ENCODE results near the gene OPRM1.

DNA sequence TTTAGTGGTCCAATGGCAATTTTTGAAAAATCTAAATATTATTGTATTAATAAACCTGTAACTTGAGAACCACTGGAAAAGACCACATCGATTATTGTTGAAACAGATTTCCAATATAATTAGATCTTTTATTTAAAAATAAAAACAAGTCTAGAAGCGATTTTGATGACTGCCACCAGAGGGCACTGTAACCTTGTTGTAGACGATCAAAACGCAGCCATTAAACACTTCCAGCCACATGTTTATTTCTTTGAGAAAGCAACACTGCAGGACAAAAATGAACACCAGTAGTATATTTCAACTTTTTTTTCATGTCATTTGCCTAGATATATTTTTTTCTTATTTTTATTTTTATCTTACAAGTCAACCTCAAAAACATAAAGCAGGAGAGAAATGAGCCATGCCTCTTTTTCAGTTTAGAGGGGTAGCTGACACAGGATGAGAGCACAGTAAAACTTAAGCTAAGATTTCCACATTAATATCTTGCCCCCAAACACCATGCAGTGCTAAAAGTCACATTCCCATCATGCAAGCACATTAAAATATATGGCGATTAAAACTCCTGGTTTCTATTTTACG is 115.4 kb downstream of the OPRM1 start:
- TF ChIP-seq SP1 (IDR thresholded peaks at IDR 0.05) (no peak), CTCF (IDR thresholded peaks at IDR 0.05; ENCODE audit: low read depth, low read length, missing input control) (peak; percentile 80), YY1 (IDR thresholded peaks at IDR 0.05) (peak; percentile 80), TAF1 (conservative IDR thresholded peaks at IDR 0.05) (no peak), JUND (IDR thresholded peaks at IDR 0.05) (no peak), REST (IDR thresholded peaks at IDR 0.05) (no peak), RAD21 (IDR thresholded peaks at IDR 0.05) (peak; percentile 92 to 95), EGR1 (IDR thresholded peaks at IDR 0.05; ENCODE audit: low read depth in 2 of 2) (no peak), GABPA (IDR thresholded peaks at IDR 0.05 in 1 of 2, conservative IDR thresholded peaks at IDR 0.05 in 1 of 2) (no peak)
- TF ChIP-seq, protein P1, sequence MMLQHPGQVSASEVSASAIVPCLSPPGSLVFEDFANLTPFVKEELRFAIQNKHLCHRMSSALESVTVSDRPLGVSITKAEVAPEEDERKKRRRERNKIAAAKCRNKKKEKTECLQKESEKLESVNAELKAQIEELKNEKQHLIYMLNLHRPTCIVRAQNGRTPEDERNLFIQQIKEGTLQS (IDR thresholded peaks at IDR 0.05), result no peak
- TF ChIP-seq, protein P2, sequence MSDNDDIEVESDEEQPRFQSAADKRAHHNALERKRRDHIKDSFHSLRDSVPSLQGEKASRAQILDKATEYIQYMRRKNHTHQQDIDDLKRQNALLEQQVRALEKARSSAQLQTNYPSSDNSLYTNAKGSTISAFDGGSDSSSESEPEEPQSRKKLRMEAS (IDR thresholded peaks at IDR 0.05), result peak; percentile 39

All from liver (tissue), 3 donors.